ENCODE measurements around the gene APPL2.

DNA sequence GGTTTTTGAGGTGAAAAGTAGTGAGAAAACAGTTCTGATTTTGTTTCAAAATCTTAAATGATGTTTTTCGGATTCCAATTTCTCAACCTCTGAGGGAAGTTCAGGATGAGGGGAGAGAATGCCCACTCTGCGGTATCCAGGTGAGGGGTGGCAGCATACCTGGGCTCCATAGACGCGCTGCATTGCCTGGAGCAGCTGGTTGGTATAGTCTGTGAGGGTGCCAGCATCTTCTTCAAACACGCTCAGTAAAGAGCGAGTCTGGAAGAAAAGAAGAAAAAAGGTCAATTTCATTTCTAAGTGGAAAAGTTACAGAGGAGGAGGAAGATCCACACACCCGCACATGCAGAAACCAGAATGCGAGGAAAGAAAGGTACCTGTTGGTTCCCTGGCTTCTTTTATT is 7.0 kb downstream of the APPL2 start:
- no peak for TF ChIP-seq POLR2A (IDR thresholded peaks at IDR 0.05)
- TF ChIP-seq, protein P1, sequence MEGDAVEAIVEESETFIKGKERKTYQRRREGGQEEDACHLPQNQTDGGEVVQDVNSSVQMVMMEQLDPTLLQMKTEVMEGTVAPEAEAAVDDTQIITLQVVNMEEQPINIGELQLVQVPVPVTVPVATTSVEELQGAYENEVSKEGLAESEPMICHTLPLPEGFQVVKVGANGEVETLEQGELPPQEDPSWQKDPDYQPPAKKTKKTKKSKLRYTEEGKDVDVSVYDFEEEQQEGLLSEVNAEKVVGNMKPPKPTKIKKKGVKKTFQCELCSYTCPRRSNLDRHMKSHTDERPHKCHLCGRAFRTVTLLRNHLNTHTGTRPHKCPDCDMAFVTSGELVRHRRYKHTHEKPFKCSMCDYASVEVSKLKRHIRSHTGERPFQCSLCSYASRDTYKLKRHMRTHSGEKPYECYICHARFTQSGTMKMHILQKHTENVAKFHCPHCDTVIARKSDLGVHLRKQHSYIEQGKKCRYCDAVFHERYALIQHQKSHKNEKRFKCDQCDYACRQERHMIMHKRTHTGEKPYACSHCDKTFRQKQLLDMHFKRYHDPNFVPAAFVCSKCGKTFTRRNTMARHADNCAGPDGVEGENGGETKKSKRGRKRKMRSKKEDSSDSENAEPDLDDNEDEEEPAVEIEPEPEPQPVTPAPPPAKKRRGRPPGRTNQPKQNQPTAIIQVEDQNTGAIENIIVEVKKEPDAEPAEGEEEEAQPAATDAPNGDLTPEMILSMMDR (IDR thresholded peaks at IDR 0.05), result no peak

All from tibial nerve (tissue), 3 donors.